GM19455 (cell line): ENCODE data around the gene TCTN1.
"Not testable (repeated sequence)": the region's sequence is repeated elsewhere in the genome, so short reads cannot be mapped to it uniquely, and the experiment has no call there.

Experiments used
- ATAC-seq: cut with Tn5 transposase; IDR thresholded peaks from one replicate; pipeline ENCODE4 v1.9.1; 2021; ENCODE audit not compliant: unreplicated experiment

TCTN1 gene

GRCh38 chr12:110613771-110614684 is at the start of gene TCTN1:
Gene TCTN1, plus strand, starts transcription at chr12:110614129. Its CDS starts 54 bp downstream, at chr12:110614183.
- ATAC-seq, result peak; percentile 96

GRCh38 chr12:110564471-110564991 is 49.4 kb upstream of the TCTN1 start:
- ATAC-seq, result no peak

- no peak for ATAC-seq
Observed at GRCh38 chr12:110565894-110566871, 47.7 kb upstream of the TCTN1 start.

GRCh38 chr12:110566993-110567392 is 46.9 kb upstream of the TCTN1 start:
- ATAC-seq, result no peak

- ATAC-seq, result no peak
Observed at GRCh38 chr12:110568752-110569151, 45.2 kb upstream of the TCTN1 start.

GRCh38 chr12:110569838-110570237 is 44.1 kb upstream of the TCTN1 start:
- not testable (repeated sequence) for ATAC-seq

- not testable (repeated sequence) for ATAC-seq
Observed at GRCh38 chr12:110570798-110571197, 43.1 kb upstream of the TCTN1 start.

- no peak for ATAC-seq
Observed at GRCh38 chr12:110574044-110574443, 39.9 kb upstream of the TCTN1 start.

- ATAC-seq, result not testable (repeated sequence)
Observed at GRCh38 chr12:110574717-110575230, 39.2 kb upstream of the TCTN1 start.

- ATAC-seq, result no peak
Observed at GRCh38 chr12:110575326-110575725, 38.6 kb upstream of the TCTN1 start.

- ATAC-seq, result no peak
Observed at GRCh38 chr12:110576504-110576903, 37.4 kb upstream of the TCTN1 start.

GRCh38 chr12:110577864-110578693 is 35.9 kb upstream of the TCTN1 start:
- ATAC-seq, result no peak

- no peak for ATAC-seq
Observed at GRCh38 chr12:110578694-110579534, 35.0 kb upstream of the TCTN1 start.

GRCh38 chr12:110579535-110580253 is 34.2 kb upstream of the TCTN1 start:
- ATAC-seq, result no peak

- ATAC-seq, result no peak
Observed at GRCh38 chr12:110581931-110582275, 32.0 kb upstream of the TCTN1 start.

GRCh38 chr12:110582276-110583136 is 31.4 kb upstream of the TCTN1 start:
- peak; percentile 45 for ATAC-seq

GRCh38 chr12:110583137-110584059 is 30.5 kb upstream of the TCTN1 start, which contains the start of gene PPTC7:
Gene PPTC7, minus strand, starts transcription at chr12:110583318. Its CDS starts 287 bp downstream, at chr12:110583031.
- peak; percentile 83 for ATAC-seq
